DOHH2 (cell line): Measurements from ENCODE around the gene PSMD14.

Experiments
- CTCF ChIP-seq: fragments of 200-600 bp; sonication (generic); IDR thresholded peaks from one replicate; pipeline ENCODE4 v1.5.1; 2014; ENCODE audit warnings: antibody characterized with exemption, mild to moderate bottlenecking, low read depth, low read length; ENCODE audit not compliant: poor library complexity, severe bottlenecking
- EZH2phosphoT487 ChIP-seq: fragments of 200-600 bp; sonication (generic); IDR thresholded peaks from 2 replicates; pipeline ENCODE4 v1.6.1; 2017; ENCODE audit warnings: borderline replicate concordance, mild to moderate bottlenecking, antibody characterized with exemption, low read length, moderate library complexity, mixed read lengths

GRCh38 chr2:161327582-161327981, 19.4 kb downstream of the PSMD14 start:
- no peak for TF ChIP-seq CTCF
- no peak for TF ChIP-seq EZH2phosphoT487
